A673 (cell line): ENCODE data around the gene EZH1. TPM values are rescaled to one million over a fixed set of nuclear protein-coding genes. Genes with fewer than 3 reads are reported as not detected.

ENCODE experiments used
- BruUV-seq: library from RNA; stranded (reverse); fragments of 400-500 nt; replicated peaks from 2 replicates; lab custom pipeline; 2021; lab: Mats Ljungman, UMichigan
- CTCF ChIA-PET: fragments of 300-600 bp; sonication (Branson Sonifier 250); formaldehyde crosslinking; loops from one replicate; lab custom pipeline; 2022; ENCODE audit warnings: antibody characterized with exemption; lab: Charles Lee
- POLR2A ChIA-PET: fragments of 300-600 bp; sonication (Branson Sonifier 250); formaldehyde crosslinking; loops from one replicate; lab custom pipeline; 2022; ENCODE audit warnings: antibody characterized with exemption; ENCODE audit not compliant: low non-redundant PET; lab: Charles Lee
- DNase-seq: peaks from one replicate; pipeline ENCODE4 v3.0.0-alpha.2; 2015; ENCODE audit warnings: low spot score
- H3K27ac ChIP-seq: fragments of 200-600 bp; sonication (generic); 2 replicates; pipeline ENCODE4 v1.5.1; 2016; ENCODE audit warnings: mixed run types, low read depth, mild to moderate bottlenecking, mixed read lengths, antibody characterized with exemption, low read length; ENCODE audit not compliant: poor library complexity, severe bottlenecking
- H3K27me3 ChIP-seq: fragments of 200-600 bp; sonication (generic); replicated peaks from 2 replicates; pipeline ENCODE4 v1.6.1; 2017; ENCODE audit warnings: mixed run types, low read depth, mild to moderate bottlenecking, mixed read lengths, antibody characterized with exemption, low read length; ENCODE audit not compliant: insufficient read depth, poor library complexity
- H3K36me3 ChIP-seq: fragments of 200-600 bp; sonication (generic); 2 replicates; pipeline ENCODE4 v1.6.1; 2016; ENCODE audit warnings: mixed run types, mild to moderate bottlenecking, mixed read lengths, antibody characterized with exemption, low read length; ENCODE audit not compliant: insufficient read depth, poor library complexity, severe bottlenecking
- H3K4me1 ChIP-seq: fragments of 200-600 bp; sonication (generic); 2 replicates; pipeline ENCODE4 v1.6.1; 2017; ENCODE audit warnings: mixed run types, mild to moderate bottlenecking, mixed read lengths, antibody characterized with exemption, low read length; ENCODE audit not compliant: insufficient read depth, poor library complexity, severe bottlenecking
- H3K4me3 ChIP-seq: fragments of 200-600 bp; sonication (generic); 2 replicates; pipeline ENCODE4 v1.5.1; 2016; ENCODE audit warnings: low read depth, mixed run types, mild to moderate bottlenecking, mixed read lengths, low read length; ENCODE audit not compliant: poor library complexity, severe bottlenecking
- H3K9me3 ChIP-seq: fragments of 200-600 bp; sonication (generic); 2 replicates; pipeline ENCODE4 v1.6.1; 2016; ENCODE audit warnings: mixed run types, low read depth, mild to moderate bottlenecking, mixed read lengths, antibody characterized with exemption, low read length; ENCODE audit not compliant: poor library complexity, severe bottlenecking
- EZH2 ChIP-seq: fragments of 200-600 bp; sonication (generic); IDR thresholded peaks from 2 replicates; pipeline ENCODE4 v1.6.1; 2017; ENCODE audit warnings: borderline replicate concordance, low read depth, mild to moderate bottlenecking, mixed read lengths, antibody characterized with exemption, low read length; ENCODE audit not compliant: poor library complexity, severe bottlenecking
- intact Hi-C: fragments of 100-400 bp; cut with micrococcal nuclease; formaldehyde crosslinking; loops from one replicate; pipeline ENCODE4 v1.10.0; 2022; ENCODE audit not compliant: unreplicated experiment
- total RNA-seq: library from RNA; stranded (reverse); gene quantifications from 2 replicates; pipeline ENCODE4 v1.2.3, GENCODE V29; 2021
- TF ChIP-seq, protein P1 (sequence below): fragments of 300-800, 200-600 bp; sonication (generic); conservative IDR thresholded peaks from 2 replicates; pipeline ENCODE4 v1.5.1; 2017; ENCODE audit warnings: low read depth, mild to moderate bottlenecking, antibody characterized with exemption, low read length, moderate library complexity, mixed read lengths

Gene EZH1
- total RNA-seq, 1 experiment from 2014 or later: 16.4 TPM

GRCh38 chr17:42694524-42694923 lies 50.3 kb downstream of the EZH1 start:
- TF ChIP-seq, protein P1, sequence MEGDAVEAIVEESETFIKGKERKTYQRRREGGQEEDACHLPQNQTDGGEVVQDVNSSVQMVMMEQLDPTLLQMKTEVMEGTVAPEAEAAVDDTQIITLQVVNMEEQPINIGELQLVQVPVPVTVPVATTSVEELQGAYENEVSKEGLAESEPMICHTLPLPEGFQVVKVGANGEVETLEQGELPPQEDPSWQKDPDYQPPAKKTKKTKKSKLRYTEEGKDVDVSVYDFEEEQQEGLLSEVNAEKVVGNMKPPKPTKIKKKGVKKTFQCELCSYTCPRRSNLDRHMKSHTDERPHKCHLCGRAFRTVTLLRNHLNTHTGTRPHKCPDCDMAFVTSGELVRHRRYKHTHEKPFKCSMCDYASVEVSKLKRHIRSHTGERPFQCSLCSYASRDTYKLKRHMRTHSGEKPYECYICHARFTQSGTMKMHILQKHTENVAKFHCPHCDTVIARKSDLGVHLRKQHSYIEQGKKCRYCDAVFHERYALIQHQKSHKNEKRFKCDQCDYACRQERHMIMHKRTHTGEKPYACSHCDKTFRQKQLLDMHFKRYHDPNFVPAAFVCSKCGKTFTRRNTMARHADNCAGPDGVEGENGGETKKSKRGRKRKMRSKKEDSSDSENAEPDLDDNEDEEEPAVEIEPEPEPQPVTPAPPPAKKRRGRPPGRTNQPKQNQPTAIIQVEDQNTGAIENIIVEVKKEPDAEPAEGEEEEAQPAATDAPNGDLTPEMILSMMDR: no peak
- TF ChIP-seq EZH2: no peak
- Histone ChIP-seq H3K4me1 (no peaks in the 10 kb centered on the region), H3K36me3 (no peaks in the 10 kb centered on the region), H3K27me3 (no peaks in the 10 kb centered on the region), H3K9me3 (no peaks in the 10 kb centered on the region), H3K4me3 (no peak overlapping the region), H3K27ac (no peak overlapping the region)
- BruUV-seq: no TSS peak
- ChIA-PET CTCF (no interaction called here), POLR2A (no interaction called here)
- DNase-seq: no peak
- intact Hi-C loops: no loop called here

DNA sequence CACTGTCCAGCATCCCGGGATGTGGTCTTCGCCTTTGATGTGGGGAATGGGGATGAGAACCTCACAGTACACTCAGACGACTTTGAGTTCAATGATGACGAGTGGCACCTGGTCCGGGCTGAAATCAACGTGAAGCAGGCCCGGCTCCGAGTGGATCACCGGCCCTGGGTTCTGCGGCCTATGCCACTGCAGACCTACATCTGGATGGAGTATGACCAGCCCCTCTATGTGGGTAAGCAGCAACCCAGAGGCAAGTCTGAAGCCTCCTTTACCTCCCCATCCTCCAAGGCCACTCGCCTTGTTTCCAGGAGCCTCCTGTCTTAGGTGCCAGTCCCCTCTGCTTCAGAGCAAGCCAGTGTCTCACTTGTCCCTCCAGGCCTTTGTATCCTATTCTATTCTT lies 52.4 kb downstream of the EZH1 start:
- TF ChIP-seq EZH2: no peak
- TF ChIP-seq, protein P1: no peak
- no peak overlapping the region for H3K27ac ChIP-seq
- no peak for DNase-seq
- CTCF ChIA-PET: no interaction called here
- no peaks in the 10 kb centered on the region for H3K9me3 ChIP-seq
- intact Hi-C loops: no loop called here
- POLR2A ChIA-PET: no interaction called here
- BruUV-seq: no TSS peak
- no peaks in the 10 kb centered on the region for H3K36me3 ChIP-seq
- no peak overlapping the region for H3K4me3 ChIP-seq
- no peaks in the 10 kb centered on the region for H3K27me3 ChIP-seq
- no peaks in the 10 kb centered on the region for H3K4me1 ChIP-seq

DNA sequence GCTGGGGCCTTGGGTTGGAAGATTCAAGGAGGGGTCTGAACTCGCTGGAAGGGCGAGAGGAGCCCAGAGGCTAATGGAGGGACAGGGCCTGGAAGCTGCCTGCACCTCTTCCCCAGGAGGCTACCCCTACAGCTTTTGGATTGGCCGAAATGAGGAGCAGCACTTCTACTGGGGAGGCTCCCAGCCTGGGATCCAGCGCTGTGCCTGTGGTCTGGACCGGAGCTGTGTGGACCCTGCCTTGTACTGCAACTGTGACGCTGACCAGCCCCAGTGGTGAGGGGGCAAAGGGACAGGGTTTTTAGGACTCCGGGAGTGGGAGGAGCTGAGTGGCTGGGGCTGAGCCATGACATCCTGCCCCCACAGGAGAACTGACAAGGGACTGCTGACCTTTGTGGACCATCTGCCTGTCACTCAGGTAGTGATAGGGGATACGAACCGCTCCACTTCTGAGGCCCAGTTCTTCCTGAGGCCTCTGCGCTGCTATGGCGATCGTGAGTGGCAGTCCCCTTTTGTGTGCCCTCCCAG lies 53.8 kb downstream of the EZH1 start:
- POLR2A ChIA-PET: no interaction called here
- H3K4me1 ChIP-seq: no peaks in the 10 kb centered on the region
- BruUV-seq: no TSS peak
- H3K36me3 ChIP-seq: no peaks in the 10 kb centered on the region
- no peak overlapping the region for H3K4me3 ChIP-seq
- CTCF ChIA-PET: no interaction called here
- no peaks in the 10 kb centered on the region for H3K27me3 ChIP-seq
- no peaks in the 10 kb centered on the region for H3K9me3 ChIP-seq
- intact Hi-C loops: no loop called here
- TF ChIP-seq, protein P1: no peak
- no peak for TF ChIP-seq EZH2
- no peak for DNase-seq
- no peak overlapping the region for H3K27ac ChIP-seq
